GM19193 (cell line): ENCODE results near the gene ELFN1.

ENCODE experiments used
- POLR2A ChIP-seq: IDR thresholded peaks from 4 replicates; pipeline ENCODE4 v1.6.1; 2011; ENCODE audit not compliant: insufficient read depth, insufficient read length; ENCODE audit errors: extremely low read depth

ELFN1 gene

GRCh38 chr7:1691601-1692514, 21.8 kb downstream of the ELFN1 start:
- TF ChIP-seq POLR2A = no peak

- TF ChIP-seq POLR2A = no peak
Observed at GRCh38 chr7:1692515-1693418, 22.7 kb downstream of the ELFN1 start.

- TF ChIP-seq POLR2A = no peak
Observed at GRCh38 chr7:1693419-1693990, 23.4 kb downstream of the ELFN1 start.

- TF ChIP-seq POLR2A = no peak
Observed at GRCh38 chr7:1693991-1694524, 24.0 kb downstream of the ELFN1 start.

GRCh38 chr7:1694611-1695511, 24.8 kb downstream of the ELFN1 start:
- TF ChIP-seq POLR2A = no peak

- no peak for TF ChIP-seq POLR2A
Observed at GRCh38 chr7:1695800-1696454, 25.9 kb downstream of the ELFN1 start.

GRCh38 chr7:1696671-1697498, 26.8 kb downstream of the ELFN1 start:
- no peak for TF ChIP-seq POLR2A

GRCh38 chr7:1697499-1698125, 27.5 kb downstream of the ELFN1 start:
- TF ChIP-seq POLR2A = no peak

GRCh38 chr7:1698201-1698600, 28.1 kb downstream of the ELFN1 start:
- no peak for TF ChIP-seq POLR2A

- TF ChIP-seq POLR2A = no peak
Observed at GRCh38 chr7:1698951-1699350, 28.9 kb downstream of the ELFN1 start.

- no peak for TF ChIP-seq POLR2A
Observed at GRCh38 chr7:1700086-1700485, 30.0 kb downstream of the ELFN1 start.
